GM10847 (cell line): ENCODE measurements around the gene ESM1.

Source experiments
- POLR2A ChIP-seq: IDR thresholded peaks from 2 replicates; pipeline ENCODE4 v1.6.1; 2011; ENCODE audit not compliant: insufficient read length; ENCODE audit errors: extremely low read depth

Gene ESM1

DNA sequence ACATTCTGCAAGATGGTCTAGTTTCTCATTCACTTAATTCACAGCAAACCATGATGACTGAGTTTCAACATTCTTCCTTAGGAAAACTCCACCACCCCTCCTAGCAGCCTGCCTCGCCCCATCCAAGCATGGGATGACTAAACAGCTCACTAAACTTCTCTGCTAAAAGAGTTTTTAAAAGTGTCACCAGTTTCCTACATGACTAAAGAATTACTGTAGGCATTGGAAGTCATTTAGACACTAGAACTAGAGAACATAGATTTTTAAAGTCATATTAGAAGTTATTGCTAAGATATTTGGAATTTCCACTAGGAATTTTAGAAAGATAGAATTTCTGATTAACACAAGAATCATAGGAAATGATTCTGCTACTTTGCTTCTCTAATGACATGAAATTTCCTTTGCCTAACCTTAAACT, 5.5 kb upstream of the ESM1 start:
- TF ChIP-seq POLR2A = no peak

DNA sequence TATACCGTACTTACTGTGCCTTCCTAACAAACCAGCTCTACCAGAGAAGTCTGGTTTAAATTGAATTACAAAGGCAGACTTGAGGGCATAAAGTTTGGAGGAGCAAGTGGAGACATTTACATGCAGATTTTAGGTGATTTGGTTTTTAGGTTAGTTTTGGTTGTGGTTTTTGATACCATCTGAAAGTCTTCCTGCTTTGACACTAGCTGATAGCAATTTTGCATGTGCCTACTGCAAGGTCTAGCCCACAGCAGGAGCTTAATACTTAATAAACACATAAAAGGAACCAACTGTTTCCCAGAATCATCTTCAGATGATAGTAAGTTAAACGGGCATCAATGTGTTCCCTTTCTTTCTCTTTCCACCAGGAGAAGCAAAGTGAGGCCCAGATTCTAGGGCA, 3.4 kb upstream of the ESM1 start:
- no peak for TF ChIP-seq POLR2A

DNA sequence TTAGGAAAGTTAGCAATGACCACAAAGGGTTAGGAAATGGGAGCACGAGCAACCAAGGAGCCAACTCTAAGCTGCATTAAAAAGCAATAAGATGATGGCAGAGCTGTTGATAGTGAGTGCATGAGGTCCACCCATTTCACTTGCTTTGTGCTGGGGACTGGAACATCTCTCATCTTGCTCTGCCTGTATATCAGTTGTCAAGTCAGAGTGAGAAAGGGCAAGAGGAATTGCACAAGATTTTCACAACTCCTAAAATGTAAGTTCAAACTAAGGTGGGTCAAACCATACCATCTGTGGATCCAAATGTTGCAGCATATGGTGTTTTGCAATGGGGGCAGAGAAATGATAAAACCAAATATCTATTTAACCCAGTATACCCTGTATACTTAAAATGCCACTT, 2.8 kb upstream of the ESM1 start:
- no peak for TF ChIP-seq POLR2A

- no peak for TF ChIP-seq POLR2A
These were observed 869 bp upstream of the ESM1 start for GRCh38 chr5:54986269-54986654.

GRCh38 chr5:54981928-54982327, 3.5 kb downstream of the ESM1 start:
- TF ChIP-seq POLR2A = no peak

DNA sequence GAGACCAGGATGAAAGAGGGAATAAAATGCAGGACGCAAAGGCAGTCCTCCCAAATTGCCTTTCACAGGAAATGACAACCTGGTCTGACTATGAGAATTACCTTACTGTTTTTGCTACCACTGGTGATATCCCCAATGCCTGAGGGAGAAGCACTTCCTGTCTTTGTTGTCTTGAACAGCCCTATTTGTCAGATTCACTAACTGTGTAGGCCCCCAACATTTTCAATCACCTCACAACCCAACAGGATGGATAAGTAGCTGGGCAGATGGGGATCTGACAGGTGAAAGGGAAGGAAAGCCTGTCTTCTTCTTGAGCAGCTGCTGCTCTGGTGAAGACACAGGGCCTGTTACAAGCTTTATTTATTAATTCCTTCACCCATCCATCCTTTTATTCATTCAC, 9.7 kb downstream of the ESM1 start:
- no peak for TF ChIP-seq POLR2A

DNA sequence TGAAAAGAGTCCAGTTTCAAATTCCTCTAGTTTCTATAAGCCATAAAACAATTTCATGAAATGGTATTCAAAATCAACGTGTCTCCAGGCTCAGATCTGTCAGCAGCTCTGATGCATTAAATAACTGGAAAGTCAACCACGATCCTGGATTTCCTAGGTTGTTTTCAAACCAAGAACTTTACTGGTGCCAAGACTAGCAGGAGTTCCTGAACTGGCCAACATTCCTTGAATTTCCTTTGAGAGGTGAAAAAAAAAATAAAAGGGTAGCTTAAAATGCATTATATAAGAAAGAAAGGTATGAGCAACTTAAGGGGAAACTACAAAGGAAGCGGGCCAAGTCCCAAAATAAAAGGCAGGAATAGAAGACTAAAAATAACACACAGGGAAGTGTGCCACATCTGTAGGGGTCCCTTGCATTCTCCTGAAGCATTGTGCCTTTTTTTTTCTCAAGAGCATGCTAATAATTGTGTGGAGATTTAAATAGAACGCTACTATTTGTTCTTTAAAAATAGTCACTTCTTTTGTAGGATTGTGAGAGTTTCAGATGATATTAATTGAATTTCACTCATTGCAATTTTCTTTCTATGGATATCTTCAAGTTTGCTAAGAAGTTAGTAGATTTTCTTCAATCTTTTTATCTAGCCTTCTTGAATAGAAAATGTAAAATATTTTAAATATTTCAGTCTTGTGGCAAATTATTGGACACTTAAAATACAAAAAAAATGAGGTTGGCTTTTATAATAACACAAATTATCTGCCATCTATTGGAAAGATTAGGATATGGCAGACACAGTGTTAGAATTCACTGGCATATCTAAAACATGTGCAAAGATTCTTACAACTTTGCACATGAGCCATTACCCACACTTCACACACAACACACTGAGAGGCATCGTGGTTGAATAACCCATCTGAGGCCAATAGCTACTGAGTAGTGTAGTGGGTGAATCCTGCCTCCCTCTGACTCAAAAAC, 15.3 kb downstream of the ESM1 start:
- TF ChIP-seq POLR2A = no peak

DNA sequence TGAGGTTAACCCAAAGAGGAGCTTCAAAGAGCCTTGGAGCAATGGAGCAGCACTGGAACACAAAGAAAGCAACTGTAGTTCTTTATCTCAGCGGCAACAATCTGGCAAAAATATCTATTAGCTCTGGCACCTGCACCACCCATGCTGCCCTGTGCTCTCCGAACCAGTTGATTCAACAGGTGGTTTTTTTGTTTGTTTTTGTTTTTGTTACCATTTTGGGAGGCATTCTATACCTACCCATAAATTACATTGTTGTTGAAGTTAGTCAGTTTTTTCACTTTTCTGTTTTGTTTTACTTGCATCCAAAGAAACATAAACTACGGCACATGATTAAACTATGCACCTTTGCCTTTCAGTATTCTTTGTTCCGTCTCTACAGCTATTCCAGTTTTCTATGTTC, 16.2 kb downstream of the ESM1 start:
- no peak for TF ChIP-seq POLR2A

- TF ChIP-seq POLR2A = no peak
These were observed 19.6 kb downstream of the ESM1 start for GRCh38 chr5:54965806-54966205.

GRCh38 chr5:54964405-54964804, 21.0 kb downstream of the ESM1 start:
- TF ChIP-seq POLR2A = no peak

DNA sequence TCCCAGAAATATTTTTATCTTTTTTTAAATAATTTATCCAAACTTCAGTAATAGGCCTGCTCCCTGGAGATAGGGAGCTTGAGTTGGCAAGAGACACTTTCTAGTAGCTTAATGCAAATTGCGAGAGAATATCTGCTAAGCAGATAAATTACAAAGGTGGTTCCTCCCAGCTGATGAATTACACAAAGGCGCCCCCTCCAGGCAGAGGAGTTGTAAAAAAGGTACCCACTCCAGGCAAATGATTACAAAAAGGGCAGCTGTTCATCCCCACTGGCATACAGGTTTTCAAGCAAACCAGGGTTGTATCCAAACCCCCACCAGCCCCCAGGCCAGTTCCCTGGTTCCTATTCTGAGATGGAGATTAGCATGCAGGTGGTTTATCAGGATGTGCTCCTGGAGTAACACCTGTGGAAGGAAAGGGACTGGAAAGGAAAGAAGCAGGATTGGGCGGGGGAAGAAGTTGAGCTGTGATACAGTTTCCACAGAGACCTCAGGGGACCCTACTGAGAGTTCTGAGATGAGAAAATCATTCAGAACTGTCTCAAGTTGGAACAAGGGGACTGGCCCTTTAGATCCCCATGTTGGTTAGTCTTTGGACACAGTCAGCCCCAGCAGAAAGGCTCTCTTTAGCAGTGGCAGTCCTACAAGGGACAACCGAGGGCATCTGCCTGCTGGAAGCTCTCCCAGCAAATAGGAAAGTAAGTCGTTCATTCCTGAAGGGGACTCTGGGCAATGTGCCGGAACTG, 25.5 kb downstream of the ESM1 start:
- TF ChIP-seq POLR2A = no peak

GRCh38 chr5:54956922-54957321, 28.5 kb downstream of the ESM1 start:
- no peak for TF ChIP-seq POLR2A

- no peak for TF ChIP-seq POLR2A
These were observed 38.2 kb downstream of the ESM1 start for GRCh38 chr5:54947187-54947586.

GRCh38 chr5:54946306-54946819, 39.0 kb downstream of the ESM1 start:
- TF ChIP-seq POLR2A = no peak

DNA sequence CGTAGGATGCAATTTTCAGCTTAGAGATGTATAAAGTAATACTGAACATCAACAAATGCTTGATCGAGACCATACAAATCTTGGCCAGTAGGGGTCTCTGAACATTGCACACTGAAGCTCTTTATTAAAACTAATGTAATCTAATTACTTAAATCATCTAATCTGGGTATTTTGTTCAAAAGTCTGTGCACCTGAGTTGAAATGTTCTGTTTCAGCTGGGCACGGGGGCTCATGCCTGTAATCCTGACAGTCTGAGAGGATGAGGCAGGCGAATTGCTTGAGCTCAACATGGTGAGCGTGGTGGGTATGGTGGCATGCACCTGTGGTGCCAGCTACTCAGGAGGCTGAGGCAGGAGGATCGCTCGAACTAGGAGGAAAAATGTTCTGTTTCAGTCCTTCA, 41.0 kb downstream of the ESM1 start:
- TF ChIP-seq POLR2A = no peak
